ENCODE data around the gene AGAP5. TPM values are rescaled to one million over a fixed set of nuclear protein-coding genes. Genes with fewer than 3 reads are reported as not detected.

AGAP5 gene
- total and polyA plus RNA-seq, 9 of the 15 experiments (the other 6 are each of a cell fraction or from before 2014, with no cell fraction given), result 0.32 to 7.5 (median 5.3) TPM

DNA sequence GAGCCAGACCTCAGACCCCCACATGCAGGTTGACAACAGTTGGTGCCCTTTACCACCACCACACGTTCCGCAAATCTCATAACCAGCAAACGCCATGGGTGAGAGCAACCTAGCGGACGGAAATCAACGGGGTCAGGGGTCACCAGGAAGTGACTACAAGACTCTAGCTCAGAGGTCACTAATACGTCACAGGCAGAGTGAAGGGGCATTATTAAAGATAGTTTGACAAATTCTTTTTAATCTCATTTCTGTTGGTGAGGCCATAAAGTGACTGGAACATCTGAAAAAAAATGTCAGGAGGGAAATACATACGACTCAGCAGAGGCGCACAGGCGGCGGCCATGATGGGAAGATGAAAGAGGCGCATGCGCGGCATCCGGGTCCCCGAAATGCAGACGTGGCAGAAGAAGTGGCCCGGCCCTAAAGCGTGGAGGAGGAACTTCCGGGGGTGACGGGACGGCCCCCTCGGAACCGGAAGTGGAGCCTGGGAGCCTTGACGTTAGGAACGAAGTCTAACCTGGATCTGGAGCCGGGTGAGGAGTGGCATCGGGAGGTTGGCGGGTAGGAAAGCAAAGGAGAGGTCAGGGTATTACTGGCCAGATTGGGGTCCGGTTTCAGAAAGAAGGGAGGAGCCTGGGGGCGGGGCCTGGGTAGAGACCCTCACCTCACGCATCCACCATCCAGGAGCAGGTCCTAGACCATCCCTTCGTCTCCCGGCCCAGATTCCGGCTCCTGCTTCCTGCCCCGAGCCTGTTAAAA is 46.2 kb upstream of the AGAP5 start, which contains the start of gene SEC24C (continued):
- peak; percentile 77 for TF ChIP-seq ERF (CRISPR knock-in tag; IDR thresholded peaks at IDR 0.05)
- TF ChIP-seq ZNF282 (CRISPR knock-in tag; IDR thresholded peaks at IDR 0.05), result no peak
- no peak for TF ChIP-seq CCNT2 (IDR thresholded peaks at IDR 0.05; ENCODE audit: borderline replicate concordance, extremely low read depth, insufficient read length, low read depth, low read length)
- no peak for TF ChIP-seq KAT2B (IDR thresholded peaks at IDR 0.05; ENCODE audit: low read depth, low read length)
- no peak for TF ChIP-seq CLOCK (CRISPR knock-in tag; IDR thresholded peaks at IDR 0.05; ENCODE audit: borderline replicate concordance)
- TF ChIP-seq, protein P1, sequence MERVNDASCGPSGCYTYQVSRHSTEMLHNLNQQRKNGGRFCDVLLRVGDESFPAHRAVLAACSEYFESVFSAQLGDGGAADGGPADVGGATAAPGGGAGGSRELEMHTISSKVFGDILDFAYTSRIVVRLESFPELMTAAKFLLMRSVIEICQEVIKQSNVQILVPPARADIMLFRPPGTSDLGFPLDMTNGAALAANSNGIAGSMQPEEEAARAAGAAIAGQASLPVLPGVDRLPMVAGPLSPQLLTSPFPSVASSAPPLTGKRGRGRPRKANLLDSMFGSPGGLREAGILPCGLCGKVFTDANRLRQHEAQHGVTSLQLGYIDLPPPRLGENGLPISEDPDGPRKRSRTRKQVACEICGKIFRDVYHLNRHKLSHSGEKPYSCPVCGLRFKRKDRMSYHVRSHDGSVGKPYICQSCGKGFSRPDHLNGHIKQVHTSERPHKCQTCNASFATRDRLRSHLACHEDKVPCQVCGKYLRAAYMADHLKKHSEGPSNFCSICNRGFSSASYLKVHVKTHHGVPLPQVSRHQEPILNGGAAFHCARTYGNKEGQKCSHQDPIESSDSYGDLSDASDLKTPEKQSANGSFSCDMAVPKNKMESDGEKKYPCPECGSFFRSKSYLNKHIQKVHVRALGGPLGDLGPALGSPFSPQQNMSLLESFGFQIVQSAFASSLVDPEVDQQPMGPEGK (CRISPR knock-in tag; IDR thresholded peaks at IDR 0.05; ENCODE audit: borderline replicate concordance), result peak; percentile 66; the same call in 1 of the 2 replicates
- no peak for TF ChIP-seq ARID2 (IDR thresholded peaks at IDR 0.05)
- no peak for TF ChIP-seq HDGF (IDR thresholded peaks at IDR 0.05)
- peak; percentile 69 for TF ChIP-seq HBP1 (CRISPR knock-in tag; IDR thresholded peaks at IDR 0.05)
- TF ChIP-seq ZFP30 (CRISPR knock-in tag; IDR thresholded peaks at IDR 0.05; ENCODE audit: borderline replicate concordance), result no peak
- peak; percentile 68 for TF ChIP-seq ZNF23 (CRISPR knock-in tag; IDR thresholded peaks at IDR 0.05)
- TF ChIP-seq, protein P2, sequence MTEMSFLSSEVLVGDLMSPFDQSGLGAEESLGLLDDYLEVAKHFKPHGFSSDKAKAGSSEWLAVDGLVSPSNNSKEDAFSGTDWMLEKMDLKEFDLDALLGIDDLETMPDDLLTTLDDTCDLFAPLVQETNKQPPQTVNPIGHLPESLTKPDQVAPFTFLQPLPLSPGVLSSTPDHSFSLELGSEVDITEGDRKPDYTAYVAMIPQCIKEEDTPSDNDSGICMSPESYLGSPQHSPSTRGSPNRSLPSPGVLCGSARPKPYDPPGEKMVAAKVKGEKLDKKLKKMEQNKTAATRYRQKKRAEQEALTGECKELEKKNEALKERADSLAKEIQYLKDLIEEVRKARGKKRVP (CRISPR knock-in tag; IDR thresholded peaks at IDR 0.05), result peak; percentile 80
- TF ChIP-seq PBX2 (CRISPR knock-in tag; IDR thresholded peaks at IDR 0.05; ENCODE audit: low read depth), result no peak
- no peak for TF ChIP-seq PBX2 (tag; conservative IDR thresholded peaks at IDR 0.05; ENCODE audit: low read depth)
- no peak for TF ChIP-seq CREBBP (IDR thresholded peaks at IDR 0.05; ENCODE audit: low read depth, low read length)
- peak; percentile 55; the same call in 1 of the 2 replicates for TF ChIP-seq CTBP1 (IDR thresholded peaks at IDR 0.05; ENCODE audit: borderline replicate concordance)
